Measurements from ENCODE around the gene CD22. TPM values are rescaled to one million over a fixed set of nuclear protein-coding genes. Genes with fewer than 3 reads are reported as not detected.

CD22 gene
- total and polyA plus RNA-seq, 2 of the 4 experiments (the other 2 are of a cell fraction): 0.18 to 0.22 TPM

GRCh38 chr19:35381318-35381717 lies 52.3 kb downstream of the CD22 start:
- Histone ChIP-seq H4K20me1 (ENCODE audit: insufficient read depth, low read length) (no peaks in the 10 kb centered on the region), H3K14ac (replicated peaks; ENCODE audit: low read depth, low read length) (no peak overlapping the region), H3K56ac (ENCODE audit: extremely low read depth, insufficient read depth, low read length) (no peak overlapping the region), H2AK9ac (replicated peaks; ENCODE audit: low read depth, low read length, poor library complexity) (no peak overlapping the region), H4K91ac (ENCODE audit: insufficient read depth, low read depth, low read length) (no peak overlapping the region), H3K9me3 (ENCODE audit: control insufficient read depth, insufficient read depth, low read length) (peaks cover 3% of the 10 kb centered on the region), H2AFZ (replicated peaks; ENCODE audit: low read length, poor library complexity) (no peak overlapping the region), H3K4me2 (ENCODE audit: low read depth, low read length) (no peak overlapping the region), H3K9ac (ENCODE audit: low read depth, low read length) (no peak overlapping the region), H3K79me1 (ENCODE audit: low read depth in 1 of 2, low read length in 2 of 2) (no peaks in the 10 kb centered on the region), H3K27ac (ENCODE audit: insufficient read depth, low read length) (no peak overlapping the region), H2BK20ac (ENCODE audit: low read depth, low read length) (no peak overlapping the region), H3K36me3 (ENCODE audit: control insufficient read depth, insufficient read depth, low read length) (no peaks in the 10 kb centered on the region), H2AK5ac (ENCODE audit: low read depth, low read length) (no peak overlapping the region), H3K4me3 (ENCODE audit: insufficient read depth, low read depth, low read length) (no peak overlapping the region), H2BK120ac (ENCODE audit: low read depth, low read length) (no peak overlapping the region), H3K18ac (ENCODE audit: low read depth, low read length) (no peak overlapping the region), H3K23ac (ENCODE audit: low read depth, low read length) (no peak overlapping the region), H3K4ac (ENCODE audit: low read depth, low read length) (no peak overlapping the region), H4K8ac (ENCODE audit: low read depth in 2 of 2, low read length in 2 of 2) (no peak overlapping the region), H3K9me1 (ENCODE audit: insufficient read depth, low read length) (no peaks in the 10 kb centered on the region), H2BK15ac (ENCODE audit: low read depth, low read length) (no peak overlapping the region), H3K4me1 (ENCODE audit: control insufficient read depth, insufficient read depth, low read length) (no peaks in the 10 kb centered on the region), H3K27me3 (ENCODE audit: control insufficient read depth, insufficient read depth, low read length) (peaks cover 4% of the 10 kb centered on the region), H4K5ac (ENCODE audit: low read depth, low read length) (no peak overlapping the region), H2BK5ac (ENCODE audit: low read depth, low read length, poor library complexity, severe bottlenecking) (no peak overlapping the region)
- TF ChIP-seq MXI1 (IDR thresholded peaks at IDR 0.05; ENCODE audit: borderline replicate concordance, low read depth, low read length) (no peak), CHD1 (IDR thresholded peaks at IDR 0.05; ENCODE audit: low read depth, low read length) (no peak), CEBPB (IDR thresholded peaks at IDR 0.05; ENCODE audit: low read depth, low read length) (no peak), RAD21 (IDR thresholded peaks at IDR 0.05; ENCODE audit: low read length) (no peak), BHLHE40 (IDR thresholded peaks at IDR 0.05; ENCODE audit: low read depth, low read length) (no peak), RFX5 (IDR thresholded peaks at IDR 0.05; ENCODE audit: low read depth, low read length) (no peak), MAFK (IDR thresholded peaks at IDR 0.05; ENCODE audit: low read depth, low read length) (no peak)
- intact Hi-C loops (cut with micrococcal nuclease): no loop called here
- WGBS, 2 experiments (ENCODE audit: extremely low coverage in 2 of 2, insufficient read length in 1 of 2): no CpG with 5 or more reads among the region's 3 CpGs
- ATAC-seq (ENCODE audit: low read depth) (no peak), DNase-seq (no peak)
- dilution Hi-C loops (cut with HindIII; ENCODE audit: low sequenced_read_pairs, unreplicated experiment): no loop called here
- CTCF ChIA-PET: no interaction called here
- POLR2A ChIA-PET (ENCODE audit: unreplicated experiment): no interaction called here
- no TSS peak for BruUV-seq (replicated peaks)
- in situ Hi-C loops (cut with MboI; ENCODE audit: low sequenced_read_pairs): no loop called here

Data from IMR-90 (cell line).